Measurements from ENCODE around the gene STX8.

The STX8 gene

GRCh38 chr17:9334536-9335446, 240.8 kb downstream of the STX8 start:
- DNase-seq, result no peak

DNA sequence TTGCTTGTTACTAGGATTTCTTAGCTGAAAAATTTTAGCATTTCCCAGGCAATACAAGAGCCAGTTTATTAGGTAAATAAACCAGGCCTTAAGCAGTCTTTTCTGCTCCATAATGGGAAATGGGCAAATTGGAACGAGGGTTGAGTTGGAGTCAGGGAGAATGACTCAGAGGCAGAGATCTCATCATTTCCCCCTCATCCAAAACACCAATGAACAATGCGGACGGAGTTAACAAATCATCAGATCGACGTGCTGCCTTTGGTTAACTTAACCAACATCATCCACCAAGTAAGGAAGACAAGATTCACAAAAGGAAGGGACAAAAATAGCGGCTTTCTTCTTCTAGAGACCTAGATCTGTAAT, 243.5 kb downstream of the STX8 start:
- no peak for DNase-seq

GRCh38 chr17:9331279-9332131, 244.1 kb downstream of the STX8 start:
- no peak for DNase-seq

- peak; percentile 74 for DNase-seq
These were observed 244.9 kb downstream of the STX8 start for GRCh38 chr17:9330611-9331271.

DNA sequence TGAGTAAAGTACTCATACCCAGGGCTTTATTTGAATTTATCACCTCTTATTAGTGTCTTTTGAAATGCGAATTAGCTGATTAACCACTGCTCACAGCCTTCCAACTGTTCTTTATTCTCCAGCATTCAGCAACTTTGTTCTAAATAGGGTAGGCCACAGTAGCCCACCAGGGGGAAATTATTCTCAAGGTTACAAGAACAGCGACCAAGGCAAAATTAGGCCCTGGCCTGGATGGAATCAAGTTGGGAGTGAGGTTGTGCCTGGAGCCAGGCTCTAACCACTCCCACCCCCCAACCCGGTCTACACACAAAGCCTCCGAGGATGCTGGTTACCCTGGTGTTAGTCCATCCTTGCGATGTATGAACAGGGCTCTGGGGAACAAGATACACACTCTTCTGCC, 245.5 kb downstream of the STX8 start:
- peak; percentile 68 for DNase-seq

DNA sequence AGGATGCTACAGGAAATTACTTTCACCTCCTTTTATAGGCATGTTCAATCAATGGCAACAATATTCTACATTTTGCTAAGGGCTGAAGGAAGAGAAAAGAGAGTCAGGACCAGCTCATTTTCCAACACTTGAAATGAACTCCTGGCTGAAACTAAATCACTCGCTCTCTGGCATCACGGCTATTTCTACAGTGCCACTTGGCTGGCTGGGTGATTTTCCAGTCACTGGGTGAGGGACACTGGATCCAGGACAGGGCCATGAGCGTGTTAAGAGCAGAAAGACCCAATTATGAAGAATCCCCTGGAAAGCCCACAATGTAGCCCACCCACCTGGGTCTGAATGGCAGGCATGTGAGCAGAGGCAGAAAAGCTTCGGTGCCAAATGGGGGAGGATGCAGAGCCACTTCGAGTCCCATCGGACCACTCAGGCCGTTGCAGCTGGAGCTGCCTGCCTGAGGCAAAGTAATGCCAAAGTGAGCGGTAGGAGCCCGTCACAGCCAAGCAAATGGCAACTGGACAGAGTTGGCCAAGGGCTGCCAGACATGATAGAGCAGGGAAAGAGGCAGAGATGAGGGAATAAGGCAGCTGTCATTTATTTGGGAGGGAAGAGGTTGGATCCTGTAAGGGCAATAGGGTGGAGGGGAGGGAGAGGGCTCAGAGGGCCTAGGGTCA, 246.2 kb downstream of the STX8 start:
- no peak for DNase-seq

DNA sequence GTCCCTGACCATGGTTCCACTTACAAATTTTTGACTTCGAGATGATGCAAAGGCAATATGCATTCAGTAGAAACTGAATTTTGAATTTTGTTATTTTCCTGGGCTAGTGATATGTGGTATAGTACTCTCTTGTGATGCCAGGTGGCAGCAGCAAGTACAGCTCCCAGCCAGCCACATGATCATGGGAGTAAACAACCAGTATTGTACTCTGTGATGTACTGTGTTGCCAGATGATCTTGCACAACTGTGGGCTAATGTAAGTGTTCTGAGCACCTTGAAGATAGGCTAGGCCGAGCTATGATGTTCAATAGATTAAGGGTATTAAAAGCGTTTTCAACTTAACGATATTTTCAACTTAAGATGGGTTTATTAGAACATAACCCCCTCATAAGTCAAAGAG, 250.8 kb downstream of the STX8 start:
- DNase-seq, result no peak

DNA sequence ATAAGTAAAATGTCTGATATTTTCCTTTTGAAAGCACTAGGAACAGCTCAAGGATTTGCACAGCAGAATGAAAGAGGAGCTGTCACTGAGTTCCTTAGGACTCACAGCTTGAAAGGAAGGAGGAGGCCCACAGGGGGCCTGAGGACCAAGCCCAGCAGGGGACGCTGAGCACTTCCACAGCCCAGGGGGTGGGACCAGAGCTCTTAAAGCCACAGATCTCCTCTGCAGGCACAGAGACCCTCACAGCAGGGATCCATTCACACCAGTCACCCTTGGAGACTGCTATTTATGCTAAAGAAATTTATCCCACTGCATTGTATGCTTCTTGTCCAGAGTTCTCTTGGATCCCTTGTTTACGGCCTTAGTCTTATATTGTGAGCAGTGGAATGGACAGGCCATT, 253.3 kb downstream of the STX8 start:
- DNase-seq, result peak; percentile 83

DNA sequence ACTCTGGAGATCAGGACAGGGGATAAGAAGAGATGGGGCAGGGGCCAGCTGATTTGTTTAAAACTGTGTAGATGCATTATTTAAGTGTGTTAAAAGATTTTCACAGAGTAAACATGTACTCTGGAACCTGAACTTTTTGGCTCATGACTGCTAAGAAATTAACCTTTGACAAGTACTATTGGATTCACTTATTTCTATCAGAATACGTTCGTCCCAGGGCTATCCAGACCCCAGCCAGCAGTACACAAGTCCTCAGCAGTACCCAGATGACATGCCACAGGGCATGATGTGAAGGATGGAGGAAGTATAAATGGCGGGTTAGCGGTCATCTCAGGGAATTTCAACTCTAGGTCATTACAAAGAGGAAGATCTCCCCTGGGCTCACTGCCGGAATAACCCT, 253.7 kb downstream of the STX8 start:
- no peak for DNase-seq

DNA sequence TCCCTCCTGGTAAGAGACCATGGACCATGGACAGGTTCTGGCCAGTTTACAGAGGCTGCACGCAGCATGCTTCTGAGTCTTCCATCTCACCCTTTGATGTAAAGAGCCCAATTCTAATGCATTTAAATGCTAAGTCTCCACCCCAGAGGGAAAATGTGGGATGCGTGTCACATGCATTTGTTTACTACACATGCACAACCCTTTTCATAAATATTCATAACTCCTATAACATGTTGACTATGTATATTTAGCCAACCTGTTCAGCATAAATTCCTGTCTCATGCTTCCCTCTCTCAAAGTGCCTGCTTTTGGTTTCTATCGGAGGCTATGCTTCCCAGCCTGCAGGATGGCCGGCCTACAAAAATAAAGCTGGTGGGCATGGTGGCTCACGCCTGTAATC, 260.3 kb downstream of the STX8 start:
- DNase-seq, result peak; percentile 43

DNA sequence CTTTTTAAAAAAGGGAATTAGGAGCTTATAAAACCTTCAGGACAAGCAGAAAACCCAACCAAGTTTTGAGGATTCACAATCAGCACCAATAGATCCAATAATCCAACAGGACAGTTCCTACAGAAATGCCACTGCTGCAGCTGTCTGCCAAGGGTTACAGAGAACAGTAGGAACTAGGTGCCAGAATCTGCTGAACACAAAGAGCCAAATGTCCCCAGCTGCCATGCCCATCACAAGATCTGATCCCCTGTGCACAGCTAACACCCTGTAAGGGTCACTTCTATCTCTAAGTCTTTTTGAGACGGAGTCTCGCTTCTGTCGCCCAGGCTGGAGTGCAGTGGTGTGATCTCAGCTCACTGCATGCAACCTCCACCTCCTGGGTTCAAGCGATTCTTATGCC, 262.3 kb downstream of the STX8 start:
- DNase-seq, result peak; percentile 45

GRCh38 chr17:9309216-9309615, 266.4 kb downstream of the STX8 start:
- peak; percentile 58 for DNase-seq

- peak; percentile 97 for DNase-seq
These were observed 267.6 kb downstream of the STX8 start for GRCh38 chr17:9308069-9308468.

DNA sequence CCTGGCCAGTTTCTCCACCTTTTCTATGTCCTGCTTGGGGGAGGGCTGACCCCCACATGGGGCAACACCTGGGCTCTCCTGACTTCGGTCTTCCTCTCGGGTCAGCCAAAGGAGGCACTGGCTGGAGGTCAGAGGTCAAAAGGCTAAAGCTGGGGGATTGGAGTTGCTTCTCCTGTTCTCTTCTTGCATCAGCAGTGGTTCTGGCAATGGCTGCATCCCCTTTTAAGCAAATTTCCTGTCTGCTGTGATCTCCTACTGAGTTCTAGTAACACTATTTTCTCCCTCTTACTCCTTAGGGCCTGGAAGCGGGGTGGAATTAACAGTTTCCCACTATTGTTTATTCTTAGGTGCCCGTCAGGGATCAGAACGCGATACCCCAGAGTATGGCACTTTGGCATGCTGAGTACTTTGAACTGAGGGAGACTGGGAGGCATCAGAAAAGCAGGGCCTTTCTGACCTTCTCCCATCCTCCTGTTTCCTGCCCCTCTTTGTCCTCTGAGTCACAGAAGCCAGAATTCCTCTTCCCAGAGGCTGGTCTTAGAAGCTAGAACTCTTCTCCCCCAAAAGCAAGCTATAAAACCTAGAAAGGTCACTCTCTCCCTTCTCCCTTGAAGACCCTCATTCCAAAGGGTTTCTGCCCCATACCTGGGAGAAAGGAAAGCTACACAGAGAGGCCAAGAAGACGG, 268.2 kb downstream of the STX8 start:
- peak; percentile 88 for DNase-seq

DNA sequence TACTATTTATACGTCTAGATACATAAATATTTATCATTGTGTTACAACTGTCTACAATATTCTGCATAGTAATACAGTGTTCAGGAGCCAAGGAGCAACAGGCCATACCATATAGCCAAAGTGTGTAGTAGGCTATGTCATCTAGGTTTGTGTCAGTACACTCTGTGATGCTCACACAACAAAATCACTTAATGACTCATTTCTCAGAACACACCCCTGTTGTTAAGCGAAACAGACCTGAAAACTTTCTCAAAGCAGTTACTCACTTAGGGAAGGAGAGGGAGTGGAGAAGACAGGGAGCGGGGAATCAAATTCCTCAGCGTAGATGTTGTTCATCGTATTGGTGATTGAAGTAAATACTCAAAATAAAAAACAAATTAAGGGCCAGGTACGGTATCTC, 269.5 kb downstream of the STX8 start:
- peak; percentile 69 for DNase-seq

- peak; percentile 12 for DNase-seq
These were observed 275.9 kb downstream of the STX8 start for GRCh38 chr17:9299695-9300094.

GRCh38 chr17:9298776-9299295, 276.8 kb downstream of the STX8 start:
- peak; percentile 83 for DNase-seq

- peak; percentile 34 for DNase-seq
These were observed 277.5 kb downstream of the STX8 start for GRCh38 chr17:9298135-9298534.

- DNase-seq, result peak; percentile 47
These were observed 280.9 kb downstream of the STX8 start for GRCh38 chr17:9294661-9295210.

- DNase-seq, result peak; percentile 24
These were observed 283.1 kb downstream of the STX8 start for GRCh38 chr17:9292561-9292941.

- DNase-seq, result peak; percentile 78
These were observed 283.6 kb downstream of the STX8 start for GRCh38 chr17:9291912-9292560.
